HepG2 (cell line): ENCODE measurements around the gene FHL1.

Experiments used
- ATF3 ChIP-seq: sonication (generic); formaldehyde crosslinking; IDR thresholded peaks from 2 replicates; pipeline ENCODE4 v1.4.0; 2020; ENCODE audit warnings: missing genetic modification reagents
- GRHL1 ChIP-seq: sonication (generic); formaldehyde crosslinking; conservative IDR thresholded peaks from 2 replicates; pipeline ENCODE4 v1.8.0; 2022; ENCODE audit warnings: missing genetic modification reagents
- HMG20B ChIP-seq: conservative IDR thresholded peaks from 2 replicates; pipeline ENCODE4 v1.6.1; 2016; ENCODE audit warnings: missing genetic modification reagents, missing compliant biosample characterization
- KDM5A ChIP-seq: fragments of 200-600 bp; sonication (generic); IDR thresholded peaks from 2 replicates; pipeline ENCODE4 v1.7.0; 2018; ENCODE audit warnings: antibody characterized with exemption, mild to moderate bottlenecking, low read length, borderline replicate concordance
- RAD21 ChIP-seq: fragments of 450-650 bp; formaldehyde crosslinking; IDR thresholded peaks from 2 replicates; pipeline ENCODE4 v1.5.0; 2020; ENCODE audit warnings: mild to moderate bottlenecking

GRCh38 chrX:136189222-136189621, 41.9 kb downstream of the FHL1 start:
- no peak for TF ChIP-seq HMG20B (CRISPR knock-in tag)
- no peak for TF ChIP-seq KDM5A
- no peak for TF ChIP-seq RAD21
- TF ChIP-seq GRHL1: no peak
- TF ChIP-seq ATF3 (CRISPR knock-in tag): no peak
